C4-2B (cell line): ENCODE measurements around the gene RBM38.

Experiments
- CTCF ChIP-seq: fragments of 450-650 bp; conservative IDR thresholded peaks from 2 replicates; pipeline ENCODE4 v1.5.1; 2017; ENCODE audit warnings: mild to moderate bottlenecking
- ZFX ChIP-seq: fragments of 450-650 bp; IDR thresholded peaks from 2 replicates; pipeline ENCODE4 v1.6.1; 2017

- no peak for TF ChIP-seq CTCF
- TF ChIP-seq ZFX = no peak
These were observed 38.9 kb upstream of the RBM38 start for GRCh38 chr20:57352305-57352704.
